GM12891 (cell line): ENCODE data around the gene KRTAP19-7.

ENCODE experiments used
- PAX5 ChIP-seq: IDR thresholded peaks from 2 replicates; pipeline ENCODE4 v1.6.1; 2011; ENCODE audit warnings: low read length, moderate library complexity, mild to moderate bottlenecking; ENCODE audit not compliant: insufficient read depth, severe bottlenecking
- POLR2A ChIP-seq: IDR thresholded peaks from 2 replicates; pipeline ENCODE4 v1.6.1; 2011; ENCODE audit warnings: low read depth, low read length, control low read depth

DNA sequence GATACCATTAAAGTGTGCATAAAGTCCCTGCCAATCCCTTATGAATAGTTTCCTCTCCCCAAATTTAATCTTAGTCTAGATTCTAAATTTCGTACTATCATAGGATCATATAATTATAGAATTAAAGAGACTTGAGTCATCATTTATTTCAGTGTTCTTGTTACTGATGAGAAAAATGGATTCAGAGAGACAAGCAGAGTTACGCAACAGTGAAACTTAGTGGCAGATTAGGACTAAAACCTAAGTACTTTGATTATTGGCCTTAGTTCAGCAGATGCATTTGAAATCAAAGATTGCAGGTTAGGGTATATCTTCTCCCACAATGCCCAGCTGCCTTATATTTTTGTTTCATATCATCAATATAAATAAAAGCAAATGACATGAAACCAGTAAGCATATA is 843 bp upstream of the KRTAP19-7 start:
- TF ChIP-seq POLR2A (no peak), PAX5 (no peak)
